Sigmoid colon (tissue), 7 donors: ENCODE results near the gene CHN2. TPM values are rescaled to one million over a fixed set of nuclear protein-coding genes. Genes with fewer than 3 reads are reported as not detected.

Experiments
- DNase-seq: peaks from one replicate; pipeline ENCODE4 v3.0.0-alpha.2; 2019
- H3K27ac ChIP-seq, 4 donors: fragments of 200-600 bp; sonication (generic); one replicate each; pipeline ENCODE4 v1.5.1; 2016 to 2019; ENCODE audit warnings: mild to moderate bottlenecking in 1 of 4
- H3K27me3 ChIP-seq, 3 donors: fragments of 200-600 bp; sonication (generic); one replicate each; pipeline ENCODE4 v1.5.1; 2019; ENCODE audit warnings: mild to moderate bottlenecking in 1 of 3
- H3K36me3 ChIP-seq, 4 donors: fragments of 200-600 bp; sonication (generic); one replicate each; pipeline ENCODE4 v1.5.1; 2016 to 2019
- H3K4me1 ChIP-seq, 4 donors: fragments of 200-600 bp; sonication (generic); one replicate each; pipeline ENCODE4 v1.5.1; 2017 to 2019
- H3K4me3 ChIP-seq, 4 donors: fragments of 200-600 bp; sonication (generic); one replicate each; pipeline ENCODE4 v1.5.1; 2017 to 2019; ENCODE audit warnings: mild to moderate bottlenecking in 2 of 4, moderate library complexity in 1 of 4
- H3K9me3 ChIP-seq, 4 donors: fragments of 200-600 bp in 3 of 4; sonication (generic) in 3 of 4; one replicate each; pipeline versions ENCODE4 v1.5.1 to v1.6.1; 2013 to 2019
- CTCF ChIP-seq, 4 experiments: fragments of 450-650 bp in 3 of 4; fragments of 200-600 bp in 1 of 4; IDR thresholded peaks; one replicate each; pipeline ENCODE4 v1.5.1; 2016 to 2019; ENCODE audit warnings: antibody characterized with exemption in 4 of 4, mild to moderate bottlenecking in 3 of 4, moderate library complexity in 2 of 4
- EP300 ChIP-seq, 4 donors: sonication (generic); formaldehyde crosslinking; IDR thresholded peaks; one replicate each; pipeline ENCODE4 v1.6.1; 2017; ENCODE audit warnings: antibody characterized with exemption in 4 of 4
- POLR2A ChIP-seq, 2 donors: fragments of 450-650 bp; IDR thresholded peaks; one replicate each; pipeline ENCODE4 v1.6.1; 2016; ENCODE audit warnings: antibody characterized with exemption in 2 of 2, mild to moderate bottlenecking in 2 of 2, moderate library complexity in 2 of 2
- POLR2AphosphoS5 ChIP-seq, 4 donors: sonication (generic); formaldehyde crosslinking; IDR thresholded peaks; one replicate each; pipeline ENCODE4 v1.6.1; 2017; ENCODE audit warnings: antibody characterized with exemption in 4 of 4
- whole genome bisulfite sequencing, 2 donors: extraction: QIAGEN DNeasy Blood & Tissue Kit; methylation state at CpG; one replicate each; pipeline ENCODE4 v1.1.7; 2013; 5-methylcytosine and 5-hydroxymethylcytosine counted together
- intact Hi-C: fragments of 100-400 bp; cut with DNase I; formaldehyde crosslinking; loops from one replicate; pipeline ENCODE4 v1.15.1; 2023
- polyA plus RNA-seq, 3 donors: library from polyadenylated mRNA; stranded (reverse); fragments of 200-250 nt; gene quantifications; one replicate each; pipeline ENCODE4 v1.2.3, GENCODE V29; 2013
- total RNA-seq, 4 donors: library from RNA; depleted of rRNA; stranded (reverse); fragments of >200 nt; gene quantifications; one replicate each; pipeline ENCODE4 v1.1.0, GENCODE V29; 2016
- donor health status: healthy with polysubstance abuse.
- donor health status: Bipolar disorder and iron deficiency.
- donor health status: healthy.

The CHN2 gene
- total and polyA plus RNA-seq, 7 donors, result 4.2 to 37.7 (median 15.8) TPM

- Histone ChIP-seq H3K27me3 (no peaks in the 10 kb centered on the region), H3K4me1 (no peaks in the 10 kb centered on the region), H3K36me3 (no peaks in the 10 kb centered on the region), H3K4me3 (no peak overlapping the region), H3K9me3 (no peaks in the 10 kb centered on the region), H3K27ac (no peak overlapping the region)
- 40 to 66% methylated on average over 9 of the region's 9 CpGs for WGBS, 2 donors
- intact Hi-C loops, result no loop called here
- TF ChIP-seq EP300 (IDR thresholded peaks at IDR 0.05) (no peak), POLR2A (IDR thresholded peaks at IDR 0.05) (no peak), POLR2AphosphoS5 (IDR thresholded peaks at IDR 0.05) (no peak), CTCF (IDR thresholded peaks at IDR 0.05) (no peak)
- no peak for DNase-seq
Measured at GRCh38 chr7:29291723-29292618, 97.4 kb downstream of the CHN2 start.

- WGBS, 2 donors, result 93% methylated on average over 12 of the region's 12 CpGs
- Histone ChIP-seq H3K36me3 (no peaks in the 10 kb centered on the region), H3K9me3 (no peaks in the 10 kb centered on the region), H3K4me3 (no peak overlapping the region), H3K27me3 (no peaks in the 10 kb centered on the region), H3K27ac (no peak overlapping the region), H3K4me1 (no peaks in the 10 kb centered on the region)
- no peak for DNase-seq
- TF ChIP-seq EP300 (IDR thresholded peaks at IDR 0.05) (no peak), CTCF (IDR thresholded peaks at IDR 0.05) (no peak), POLR2A (IDR thresholded peaks at IDR 0.05) (no peak), POLR2AphosphoS5 (IDR thresholded peaks at IDR 0.05) (no peak)
- intact Hi-C loops, result no loop called here
Measured at GRCh38 chr7:29292886-29293658, 98.5 kb downstream of the CHN2 start.

- no peak for TF ChIP-seq POLR2AphosphoS5 (IDR thresholded peaks at IDR 0.05)
- no peak for TF ChIP-seq EP300 (IDR thresholded peaks at IDR 0.05)
- TF ChIP-seq POLR2A (IDR thresholded peaks at IDR 0.05), result no peak
- no peak for TF ChIP-seq CTCF (IDR thresholded peaks at IDR 0.05)
- Histone ChIP-seq H3K27me3 (no peaks in the 10 kb centered on the region), H3K9me3 (no peaks in the 10 kb centered on the region), H3K4me1 (no peaks in the 10 kb centered on the region), H3K27ac (no peak overlapping the region), H3K36me3 (no peaks in the 10 kb centered on the region), H3K4me3 (no peak overlapping the region)
- intact Hi-C loops, result no loop called here
- no peak for DNase-seq
Measured at GRCh38 chr7:29296421-29296820, 101.8 kb downstream of the CHN2 start.

- no peak for TF ChIP-seq POLR2A (IDR thresholded peaks at IDR 0.05)
- TF ChIP-seq EP300 (IDR thresholded peaks at IDR 0.05), result no peak
- no peak for TF ChIP-seq POLR2AphosphoS5 (IDR thresholded peaks at IDR 0.05)
- TF ChIP-seq CTCF (IDR thresholded peaks at IDR 0.05), result no peak
Measured at GRCh38 chr7:29297194-29297890, 102.8 kb downstream of the CHN2 start.

More at GRCh38 chr7:29297194-29297890, 102.8 kb downstream of the CHN2 start:
- 85 to 87% methylated on average over 16 of the region's 16 CpGs for WGBS, 2 donors
- Histone ChIP-seq H3K4me3 (no peak overlapping the region), H3K9me3 (no peaks in the 10 kb centered on the region), H3K27me3 (no peaks in the 10 kb centered on the region), H3K4me1 (no peaks in the 10 kb centered on the region), H3K36me3 (no peaks in the 10 kb centered on the region), H3K27ac (no peak overlapping the region)
- intact Hi-C loops, result no loop called here
- DNase-seq, result no peak
